Activated T-cell treated with anti-CD3 and anti-CD28 coated beads, Interleukin-2, amount 50 U/mL, for 1 hour (primary cell): ENCODE results near the gene CSRP2.

Experiments
- DNase-seq: peaks from one replicate; pipeline ENCODE4 v3.0.0-alpha.2; 2020

Gene CSRP2

DNA sequence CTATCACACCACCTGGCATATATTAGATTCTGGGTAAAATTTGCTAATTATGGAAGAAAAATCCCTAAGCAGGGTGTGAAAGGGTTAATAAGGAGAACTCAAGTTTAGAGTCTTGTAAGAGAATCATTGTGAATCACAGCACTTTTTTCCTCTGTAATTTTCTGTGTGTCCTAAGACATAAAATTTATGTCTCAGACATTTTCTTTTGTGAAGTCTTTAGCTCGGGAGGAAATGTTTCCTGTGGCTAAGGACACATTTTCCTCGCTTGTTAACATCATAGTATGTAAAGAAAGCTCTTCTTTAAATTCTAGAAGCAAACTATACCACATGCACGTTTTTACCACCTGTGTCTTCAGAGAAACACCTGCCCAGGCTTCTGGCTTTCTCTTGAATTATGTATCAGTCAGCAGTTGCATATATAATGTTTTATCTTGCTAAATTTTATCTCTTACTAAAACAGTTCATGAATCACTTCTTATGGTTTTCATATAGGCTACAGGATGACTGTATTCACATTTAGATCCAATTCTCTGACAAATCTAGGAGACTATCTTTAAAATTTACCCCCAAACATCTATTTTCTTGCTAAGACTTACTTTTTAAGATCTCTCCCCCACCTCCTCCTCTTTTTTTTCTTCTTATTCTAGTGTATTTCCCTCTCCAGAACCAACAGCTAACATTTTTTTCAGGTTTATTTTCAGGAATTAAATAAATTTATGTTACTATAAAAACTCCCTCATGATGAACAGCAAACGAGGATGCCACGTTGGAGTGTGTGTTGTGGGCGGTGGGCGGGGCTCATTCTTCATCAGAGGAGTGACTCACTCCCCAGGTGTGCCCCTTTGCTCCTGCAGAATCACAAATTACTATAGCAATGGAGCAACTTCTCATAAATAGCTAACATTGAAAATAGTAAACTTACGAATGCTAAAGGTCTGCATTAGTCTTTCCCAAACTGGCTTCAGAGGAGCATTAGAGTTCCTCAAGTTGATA is 11.6 kb upstream of the CSRP2 start:
- peak; percentile 27 for DNase-seq

- no peak for DNase-seq
Measured at GRCh38 chr12:76888775-76889174, 10.0 kb upstream of the CSRP2 start.

GRCh38 chr12:76883811-76884210 is 5.0 kb upstream of the CSRP2 start:
- DNase-seq: no peak

- no peak for DNase-seq
Measured at GRCh38 chr12:76883151-76883550, 4.3 kb upstream of the CSRP2 start.

GRCh38 chr12:76882367-76882766 is 3.5 kb upstream of the CSRP2 start:
- DNase-seq: no peak

DNA sequence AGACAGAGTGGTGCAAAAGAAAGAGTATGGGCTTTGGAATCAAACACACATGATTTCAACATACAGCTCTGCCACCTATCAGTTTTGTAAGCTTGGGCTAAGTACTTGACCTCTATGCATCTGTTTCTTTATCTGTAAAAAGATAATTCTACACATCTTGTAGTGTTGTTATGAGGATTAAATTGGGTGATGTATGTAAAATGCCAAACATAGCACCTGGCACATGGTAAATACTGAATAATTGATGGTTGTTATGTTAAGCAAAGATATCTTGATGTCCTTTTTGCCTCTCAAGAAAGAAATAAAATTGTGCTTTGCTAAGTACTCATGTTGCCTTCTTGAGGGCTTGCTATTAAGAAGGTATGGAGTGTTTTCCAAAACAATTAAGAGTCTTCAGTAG is 2.3 kb upstream of the CSRP2 start:
- DNase-seq: no peak

GRCh38 chr12:76880519-76881023 is 1.8 kb upstream of the CSRP2 start:
- no peak for DNase-seq

GRCh38 chr12:76879710-76880518 is 1.1 kb upstream of the CSRP2 start:
- DNase-seq: no peak

DNA sequence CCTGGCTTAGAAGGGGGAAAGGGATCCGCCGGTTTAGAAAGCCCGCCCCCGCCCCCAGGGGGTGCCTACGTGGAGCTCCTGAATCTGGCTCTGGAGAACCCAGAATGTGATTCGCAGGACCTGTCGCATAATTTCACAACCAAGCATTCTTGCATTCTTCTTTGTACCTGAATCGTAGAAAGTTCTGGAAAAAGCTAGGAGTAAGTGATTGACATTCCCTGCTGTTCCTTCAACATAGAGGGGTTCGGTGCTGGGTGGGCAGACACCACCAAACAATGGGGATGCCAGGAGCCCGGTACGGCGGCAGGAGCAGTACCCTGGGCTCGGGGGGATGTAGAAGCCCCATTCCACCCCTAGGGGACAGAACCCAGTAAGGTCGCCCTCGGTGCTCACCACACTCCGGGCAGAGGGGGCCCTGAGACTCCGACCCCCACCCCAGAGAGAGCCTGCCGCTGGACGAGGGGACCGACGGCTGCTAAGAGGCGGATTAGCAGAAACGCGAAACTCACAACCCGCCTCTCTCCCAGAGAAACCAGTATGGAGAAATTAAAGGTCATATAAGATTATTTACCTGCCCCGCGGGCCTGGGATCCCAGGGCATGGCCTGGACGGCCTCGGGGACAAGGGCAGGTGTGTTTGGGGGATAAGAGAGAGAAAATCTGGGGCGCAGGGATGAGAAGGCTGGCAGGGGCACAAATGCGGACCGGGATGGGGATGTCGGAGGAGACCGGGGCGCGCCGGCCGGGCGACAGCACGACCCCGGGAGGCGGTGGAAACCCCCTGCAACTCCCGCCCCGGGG is 520 bp downstream of the CSRP2 start:
- no peak for DNase-seq

- DNase-seq: no peak
Measured at GRCh38 chr12:76876696-76877229, 2.1 kb downstream of the CSRP2 start.

DNA sequence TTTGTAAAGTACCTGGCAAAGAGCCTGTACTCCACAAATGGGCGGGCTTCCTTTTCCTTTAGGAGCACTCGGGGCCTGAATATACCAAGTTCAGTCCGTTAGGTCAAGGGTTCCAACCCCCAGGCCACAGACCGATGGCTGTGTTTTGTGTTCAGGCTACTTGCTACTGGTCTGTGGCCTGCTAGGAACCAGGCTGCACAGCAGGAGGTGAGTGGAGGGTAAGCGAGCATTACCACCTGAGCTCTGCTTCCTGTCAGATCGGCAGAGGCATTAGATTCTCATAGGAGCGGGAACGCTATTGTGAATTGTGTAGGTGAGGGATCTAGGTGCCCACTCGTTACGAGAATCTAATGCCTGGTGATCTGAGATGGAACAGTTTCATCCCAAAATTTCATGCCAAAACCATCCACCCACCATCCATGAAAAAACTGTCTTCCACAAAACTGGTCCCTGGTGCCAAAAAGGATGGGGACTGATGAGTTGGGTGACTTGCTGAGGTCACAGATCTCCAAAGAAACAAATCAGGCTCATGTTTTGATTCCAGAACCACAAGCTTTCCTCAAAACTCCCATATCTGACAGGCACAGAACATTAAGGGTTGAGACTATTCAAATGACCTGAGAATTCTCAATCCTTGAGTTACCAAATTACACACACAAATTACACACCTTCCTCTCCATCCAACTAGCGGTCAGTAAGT is 4.2 kb downstream of the CSRP2 start:
- no peak for DNase-seq

- DNase-seq: no peak
Measured at GRCh38 chr12:76874027-76874426, 4.8 kb downstream of the CSRP2 start.

DNA sequence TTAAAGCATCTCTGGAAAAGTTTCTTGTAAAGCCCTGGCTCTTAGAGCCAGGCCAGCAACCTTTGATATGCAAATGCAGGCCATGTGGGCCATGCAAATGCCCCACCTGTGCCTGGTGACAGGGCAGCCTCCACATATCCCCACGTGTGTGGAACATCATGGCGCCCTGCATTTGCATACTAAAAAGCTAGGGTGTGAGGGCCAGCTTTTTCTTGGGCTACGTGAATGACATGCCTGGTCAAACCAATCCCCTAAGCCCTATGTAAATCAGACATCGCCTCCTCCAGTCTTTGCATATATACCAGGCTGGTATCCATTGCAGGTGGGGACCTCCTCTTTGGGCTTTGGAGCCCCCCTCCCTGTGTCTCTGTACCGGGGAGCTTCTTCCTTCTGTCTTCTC is 6.4 kb downstream of the CSRP2 start:
- no peak for DNase-seq

- no peak for DNase-seq
Measured at GRCh38 chr12:76871742-76872141, 7.1 kb downstream of the CSRP2 start.

GRCh38 chr12:76871082-76871481 is 7.7 kb downstream of the CSRP2 start:
- no peak for DNase-seq

DNA sequence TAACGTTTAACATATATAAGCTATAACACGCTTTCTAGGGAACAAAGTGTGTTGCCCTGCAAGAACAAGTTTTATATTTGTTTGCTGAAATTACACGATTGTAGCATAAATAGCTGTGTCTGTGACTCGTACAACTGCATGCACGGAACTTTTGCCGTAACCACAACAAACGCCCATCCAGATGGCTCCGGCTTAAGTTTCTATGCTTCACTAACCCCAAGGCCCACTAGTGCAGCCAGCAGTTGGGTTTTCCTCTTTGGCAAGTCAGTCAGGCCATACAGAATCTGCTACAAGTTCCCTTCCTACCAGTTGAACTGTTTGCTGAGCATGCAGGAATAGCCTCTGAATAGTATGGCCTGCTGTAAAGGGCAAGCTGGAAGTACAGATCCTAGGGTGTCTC is 12.1 kb downstream of the CSRP2 start:
- DNase-seq: no peak

GRCh38 chr12:76866151-76866567 is 12.7 kb downstream of the CSRP2 start:
- DNase-seq: no peak

DNA sequence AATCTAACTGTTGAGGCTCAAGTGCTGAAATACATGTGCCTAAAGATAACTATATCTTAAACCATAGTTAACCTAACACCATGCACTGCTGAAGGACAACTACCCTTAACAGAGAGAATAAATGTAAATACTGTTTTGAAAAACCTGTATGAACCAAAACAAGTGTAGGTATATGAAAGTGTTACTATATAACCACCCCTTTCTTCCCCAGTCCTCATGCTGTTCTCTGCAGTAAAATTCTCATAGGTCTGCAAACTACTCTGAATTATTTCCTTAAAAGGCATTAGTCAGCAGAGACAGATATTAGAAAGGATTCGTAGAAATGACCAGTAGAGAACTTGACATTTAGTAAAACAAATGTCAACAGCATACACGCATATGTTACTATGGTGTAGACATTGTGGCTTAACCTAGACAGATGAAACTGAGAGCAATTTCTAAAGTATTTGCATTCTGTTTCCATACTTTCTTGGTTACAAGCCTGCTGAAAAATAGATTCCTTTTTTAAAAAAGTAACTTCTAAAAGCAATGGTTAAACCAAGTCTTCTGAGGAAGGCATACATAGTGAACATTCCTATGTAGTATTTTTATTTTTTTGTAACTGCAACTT is 13.9 kb downstream of the CSRP2 start:
- DNase-seq: no peak

DNA sequence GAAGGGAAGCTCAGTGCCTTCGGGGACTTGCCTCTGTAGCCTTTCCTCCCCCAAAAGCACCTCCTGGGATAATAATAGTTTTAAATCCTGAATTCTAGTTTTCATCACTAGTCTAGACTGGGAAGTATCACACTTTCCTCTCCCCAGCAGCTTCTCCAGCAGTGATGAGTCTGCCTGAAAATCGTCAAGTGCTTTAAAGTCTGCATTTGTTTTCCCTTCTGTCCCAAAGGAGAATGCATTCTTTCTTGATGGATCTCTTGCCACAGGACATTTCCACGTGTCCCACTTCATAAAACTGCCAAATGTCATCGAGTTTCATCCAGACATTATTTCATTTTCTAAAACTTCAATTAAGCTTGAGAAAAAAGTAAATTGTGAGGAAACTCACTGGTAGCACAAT is 15.0 kb downstream of the CSRP2 start:
- no peak for DNase-seq

DNA sequence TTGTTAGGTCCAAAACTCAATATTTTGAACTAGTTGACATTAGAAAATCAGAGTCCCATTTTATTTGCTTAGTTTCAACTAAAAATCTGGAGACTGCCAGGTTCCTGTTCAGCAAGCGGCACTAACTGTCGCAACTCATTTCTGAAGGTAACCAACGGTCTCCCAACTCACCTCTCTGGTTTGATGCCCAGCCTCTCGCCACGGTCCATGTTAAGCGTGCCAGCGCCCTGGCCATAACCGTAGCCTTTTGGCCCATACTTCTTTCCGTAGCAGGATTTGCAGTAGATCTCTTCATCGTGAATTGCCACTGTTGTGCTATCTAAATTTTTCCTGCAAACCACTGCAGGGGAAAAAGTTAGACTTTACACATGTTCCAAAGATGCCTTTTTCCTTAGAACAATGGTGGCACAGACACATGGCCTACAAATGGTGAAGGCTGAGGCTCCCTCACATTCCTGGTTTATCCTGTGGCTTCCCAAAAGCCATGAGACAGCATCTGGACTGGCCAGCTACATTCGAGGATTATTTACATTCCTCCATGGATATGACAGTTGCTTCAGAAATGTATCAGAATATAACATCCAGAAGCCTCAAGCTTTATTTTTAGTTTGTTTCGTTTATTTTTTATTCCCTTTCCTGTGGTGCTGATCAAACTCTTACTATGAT is 15.7 kb downstream of the CSRP2 start:
- no peak for DNase-seq

DNA sequence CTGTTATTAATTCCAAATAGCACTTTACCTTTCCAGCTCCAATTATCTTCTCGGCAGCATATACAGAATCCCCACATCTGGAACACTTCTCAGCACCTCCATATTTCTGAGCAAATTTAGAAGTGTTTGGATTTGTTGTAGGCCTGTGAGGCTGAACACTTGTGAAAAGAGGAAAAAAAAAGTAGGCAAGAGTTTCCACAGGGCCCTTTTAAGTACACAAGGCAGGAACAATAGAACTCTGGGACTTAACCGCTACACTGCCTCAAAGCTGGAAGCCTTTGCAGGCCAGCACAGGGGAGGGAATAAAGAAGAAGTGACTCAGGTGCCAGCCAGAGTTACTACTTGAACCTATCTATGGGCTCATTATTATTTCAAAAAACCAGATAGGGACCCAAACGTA is 18.6 kb downstream of the CSRP2 start:
- no peak for DNase-seq
